Measurements from ENCODE around the gene MRPL10.
A peak's percentile ranks its signal among the peaks of the same experiment; 100 is the strongest.

Gene MRPL10

GRCh38 chr17:47840001-47840741 lies 8.8 kb upstream of the MRPL10 start:
- no peak for DNase-seq (ENCODE audit: low read depth in 2 of 2)

- no peak for DNase-seq (ENCODE audit: low read depth in 2 of 2)
Measured at GRCh38 chr17:47839071-47839470, 7.7 kb upstream of the MRPL10 start.

DNA sequence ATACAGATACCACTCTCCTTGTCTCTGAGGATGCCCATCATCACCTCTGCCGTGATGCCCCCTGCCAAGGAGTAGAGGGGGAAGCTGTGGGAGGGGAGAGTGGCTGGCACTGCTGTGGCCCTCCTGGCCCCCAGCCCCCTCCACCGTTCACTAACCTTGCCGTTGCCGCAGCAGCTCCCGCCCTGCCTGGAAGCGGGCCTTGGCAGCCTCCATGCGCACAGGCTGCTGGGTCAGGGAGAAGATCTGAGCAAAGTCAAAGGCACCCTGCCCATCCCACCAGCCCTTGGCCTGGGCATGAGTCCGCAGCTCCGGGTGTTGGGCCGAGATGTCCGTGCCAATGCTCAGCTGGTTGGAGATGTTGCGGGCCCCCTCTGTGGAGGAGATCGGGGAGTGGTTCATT lies 7.3 kb upstream of the MRPL10 start:
- no peak for DNase-seq (ENCODE audit: low read depth in 2 of 2)

DNA sequence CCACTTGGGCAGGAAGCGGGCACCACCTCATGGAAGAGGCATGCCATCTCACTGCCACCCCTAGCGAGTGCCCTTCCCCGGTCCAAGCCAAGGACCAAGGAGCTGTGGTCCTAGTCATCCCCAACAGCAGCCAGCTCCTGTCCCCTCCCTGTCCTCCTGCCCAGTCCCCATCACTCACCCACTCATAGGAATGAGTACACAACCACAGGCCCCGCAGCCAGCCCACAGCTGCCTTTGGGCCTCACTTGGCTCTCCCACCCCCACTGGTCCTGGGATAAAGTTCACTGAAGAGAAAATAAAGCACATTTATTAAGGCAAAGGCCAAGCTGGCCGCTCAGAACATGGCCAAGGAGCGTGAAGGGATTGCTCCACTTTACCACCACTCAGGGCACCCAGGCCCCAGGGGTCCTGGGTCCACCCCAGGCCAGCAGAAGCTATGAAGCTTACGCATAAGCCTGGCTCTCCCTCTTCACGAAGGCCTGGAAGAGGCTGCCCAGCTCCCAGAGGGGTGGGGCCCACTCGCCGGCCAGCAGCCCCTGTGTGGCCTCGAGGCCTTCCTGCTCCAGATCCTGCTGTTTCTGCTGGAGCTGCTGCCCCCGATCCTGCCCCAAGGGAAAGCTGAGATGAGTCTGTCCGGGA lies 6.2 kb upstream of the MRPL10 start:
- no peak for DNase-seq (ENCODE audit: low read depth in 2 of 2)

GRCh38 chr17:47836601-47837000 lies 5.3 kb upstream of the MRPL10 start:
- no peak for DNase-seq (ENCODE audit: low read depth in 2 of 2)

- no peak for DNase-seq (ENCODE audit: low read depth in 2 of 2)
Measured at GRCh38 chr17:47834756-47835155, 3.4 kb upstream of the MRPL10 start.

DNA sequence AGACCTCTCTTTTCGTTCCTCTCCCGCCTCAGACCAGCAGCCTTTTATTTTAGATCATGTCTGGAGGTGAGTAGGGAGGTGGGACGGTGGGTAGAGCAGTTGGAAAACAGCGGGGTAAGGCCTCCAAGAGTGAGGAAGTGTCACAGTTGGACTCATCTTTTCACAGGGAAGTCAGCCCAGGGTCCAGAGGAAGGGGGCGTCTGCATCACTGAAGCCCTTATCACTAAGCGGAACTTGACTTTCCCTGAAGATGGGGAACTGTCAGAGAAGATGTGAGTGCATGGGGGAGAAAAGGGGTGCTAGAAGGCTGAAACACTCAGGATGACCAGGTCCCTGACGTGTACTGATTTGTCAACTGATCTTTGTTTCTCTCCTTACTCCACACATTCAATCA lies 590 bp upstream of the MRPL10 start:
- DNase-seq (ENCODE audit: low read depth in 2 of 2), result no peak

- no peak for DNase-seq (ENCODE audit: low read depth in 2 of 2)
Measured at GRCh38 chr17:47830396-47831002, 842 bp downstream of the MRPL10 start.

GRCh38 chr17:47829870-47830269 lies 1.5 kb downstream of the MRPL10 start:
- DNase-seq (ENCODE audit: low read depth in 2 of 2), result no peak

DNA sequence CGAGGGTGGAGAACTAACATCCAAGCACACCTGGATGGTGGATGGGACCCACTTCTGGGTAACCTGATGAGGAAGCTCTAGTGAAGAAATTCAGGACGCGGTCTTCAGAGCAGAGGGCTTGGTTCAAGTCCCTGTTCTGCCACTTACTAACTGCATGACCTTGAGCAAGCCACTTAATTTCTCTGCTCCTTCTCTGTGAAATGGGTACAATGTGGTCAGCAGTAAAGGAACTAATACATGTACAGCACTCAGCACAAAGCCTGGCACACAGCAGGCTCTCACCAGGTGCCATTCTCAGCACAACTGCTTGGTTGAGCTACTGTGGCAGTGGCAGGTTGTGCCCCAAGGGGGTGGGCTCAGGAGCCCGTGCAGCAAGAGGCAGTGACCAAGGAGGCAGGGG lies 7.8 kb downstream of the MRPL10 start:
- no peak for DNase-seq (ENCODE audit: low read depth in 2 of 2)

GRCh38 chr17:47822785-47823184 lies 8.6 kb downstream of the MRPL10 start:
- DNase-seq (ENCODE audit: low read depth in 2 of 2), result no peak

DNA sequence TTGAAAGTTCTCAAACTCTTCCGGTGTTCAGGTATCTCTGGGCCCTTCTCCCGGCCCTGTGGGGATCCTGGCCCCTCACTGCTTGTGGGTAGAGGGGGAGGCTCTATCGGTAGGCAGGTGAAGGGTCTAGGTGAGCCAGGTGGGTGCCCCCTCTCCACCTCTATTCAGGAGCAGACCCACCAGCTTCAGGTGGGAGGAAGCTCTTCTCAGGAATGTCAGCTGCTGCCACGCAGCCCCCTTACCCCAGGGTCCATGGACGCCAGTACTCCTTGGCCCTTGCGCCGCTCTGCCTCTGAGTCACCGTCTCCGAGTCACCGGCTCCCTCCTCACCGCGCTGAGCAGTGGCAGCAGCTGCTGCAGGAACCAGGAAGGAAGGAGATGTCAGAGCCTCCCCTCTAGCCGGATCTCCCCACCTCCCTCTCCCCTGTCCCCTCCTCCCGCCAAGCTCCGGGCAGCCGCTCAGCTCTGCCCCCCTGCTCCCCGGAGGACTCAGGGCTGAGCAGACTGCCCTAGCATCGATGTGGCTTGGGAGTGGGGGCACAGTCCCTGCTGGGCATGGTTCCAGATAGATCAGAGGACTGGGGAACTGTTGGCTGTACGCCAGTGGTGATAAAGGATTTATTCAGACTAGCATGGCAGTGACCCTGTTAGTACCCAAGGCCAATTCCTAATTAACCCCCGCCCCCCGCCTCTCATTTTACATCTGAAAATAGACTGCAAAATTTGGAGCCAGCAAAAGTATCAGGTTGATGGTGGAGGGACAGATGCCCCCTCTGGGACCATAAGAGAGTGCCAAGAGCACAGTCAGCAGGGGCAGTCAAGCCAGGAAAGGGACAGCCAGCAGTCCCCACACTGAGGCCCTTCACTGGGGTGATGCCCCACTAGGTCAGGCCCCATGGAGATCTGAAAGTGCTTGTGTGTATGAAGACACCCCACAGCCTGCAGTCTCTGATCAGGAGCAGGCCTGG lies 9.6 kb downstream of the MRPL10 start, which contains the start of gene OSBPL7:
OSBPL7 (minus strand) TSS at position 371 of the 968 bp plus-strand sequence. CDS start 1,516 bp downstream, outside the sequence.
- peak; percentile 65 to 70 for DNase-seq (ENCODE audit: low read depth in 2 of 2)

GRCh38 chr17:47821031-47821423 lies 10.3 kb downstream of the MRPL10 start:
- DNase-seq (ENCODE audit: low read depth in 2 of 2), result no peak

DNA sequence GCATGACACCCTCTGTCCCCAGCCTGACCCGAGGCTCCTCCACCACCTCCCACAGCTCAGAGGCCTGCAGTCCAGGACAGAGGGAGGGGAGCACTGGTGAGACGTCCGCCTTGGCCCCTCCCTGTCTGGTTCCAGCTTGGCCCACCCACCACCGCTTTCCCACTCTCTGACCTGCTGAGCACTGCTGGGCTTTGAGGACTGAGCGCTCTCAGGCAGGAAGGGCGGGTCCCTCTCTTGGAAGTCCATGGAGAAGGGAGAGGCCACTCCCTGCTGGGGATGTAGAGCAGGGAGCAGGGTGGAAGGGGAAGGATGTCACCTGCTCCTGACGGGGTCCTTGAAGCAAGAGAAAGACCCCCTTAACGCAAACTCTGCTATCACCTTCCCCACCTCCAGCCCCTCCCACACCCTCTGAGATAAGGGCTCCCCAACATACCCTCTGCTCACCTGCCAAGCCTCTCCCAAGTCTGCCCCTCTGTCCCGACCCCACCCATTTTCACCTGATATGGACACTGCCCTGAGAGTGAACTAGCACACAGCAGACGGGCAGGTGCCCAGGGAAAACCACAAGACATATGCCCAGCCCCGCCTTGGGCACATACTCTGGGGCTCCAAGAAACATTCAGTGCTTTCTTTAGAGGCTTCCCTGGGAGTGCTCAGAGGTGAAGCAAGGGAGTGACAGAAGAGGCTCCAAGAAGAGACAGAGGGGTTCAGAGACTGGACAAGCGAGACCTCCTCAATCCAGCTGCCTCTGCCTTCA lies 11.1 kb downstream of the MRPL10 start:
- no peak for DNase-seq (ENCODE audit: low read depth in 2 of 2)

- no peak for DNase-seq (ENCODE audit: low read depth in 2 of 2)
Measured at GRCh38 chr17:47819475-47819874, 11.9 kb downstream of the MRPL10 start.

DNA sequence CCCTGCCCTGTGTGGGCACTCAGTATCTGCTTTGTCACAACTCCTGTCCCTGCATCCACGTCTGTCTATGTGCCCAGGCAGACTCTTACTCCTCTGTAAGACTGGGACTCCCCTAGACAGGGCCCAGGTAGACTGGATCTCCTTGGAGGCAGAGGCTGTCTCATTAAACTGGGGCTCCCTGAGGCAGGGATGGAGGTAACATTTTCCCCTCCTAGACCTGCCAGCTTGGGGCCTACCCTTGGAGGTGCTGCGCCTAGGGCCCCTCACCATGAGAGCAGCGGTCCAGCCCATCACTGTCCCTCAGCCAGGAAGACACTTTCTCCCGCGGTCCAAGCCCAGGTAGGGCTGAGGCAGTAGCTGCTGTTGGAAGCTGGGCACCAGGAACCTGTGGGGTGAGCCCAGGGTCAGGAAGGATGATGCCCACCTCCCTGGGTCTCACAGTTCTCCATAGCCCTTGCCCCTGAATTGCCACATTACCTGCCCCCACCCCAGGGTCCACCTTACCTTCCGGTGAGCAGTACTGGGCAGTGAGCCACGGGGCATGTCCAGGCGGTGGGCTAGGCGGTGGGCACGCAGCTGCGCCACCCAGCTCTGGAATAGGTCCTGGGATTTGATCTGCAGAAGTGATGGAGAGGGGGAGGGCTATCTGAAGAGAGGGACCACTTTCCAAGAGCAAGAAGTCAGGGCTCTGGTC lies 13.2 kb downstream of the MRPL10 start:
- DNase-seq (ENCODE audit: low read depth in 2 of 2), result no peak

- no peak for DNase-seq (ENCODE audit: low read depth in 2 of 2)
Measured at GRCh38 chr17:47816947-47817346, 14.4 kb downstream of the MRPL10 start.

- DNase-seq (ENCODE audit: low read depth in 2 of 2), result no peak
Measured at GRCh38 chr17:47816111-47816735, 15.1 kb downstream of the MRPL10 start.

DNA sequence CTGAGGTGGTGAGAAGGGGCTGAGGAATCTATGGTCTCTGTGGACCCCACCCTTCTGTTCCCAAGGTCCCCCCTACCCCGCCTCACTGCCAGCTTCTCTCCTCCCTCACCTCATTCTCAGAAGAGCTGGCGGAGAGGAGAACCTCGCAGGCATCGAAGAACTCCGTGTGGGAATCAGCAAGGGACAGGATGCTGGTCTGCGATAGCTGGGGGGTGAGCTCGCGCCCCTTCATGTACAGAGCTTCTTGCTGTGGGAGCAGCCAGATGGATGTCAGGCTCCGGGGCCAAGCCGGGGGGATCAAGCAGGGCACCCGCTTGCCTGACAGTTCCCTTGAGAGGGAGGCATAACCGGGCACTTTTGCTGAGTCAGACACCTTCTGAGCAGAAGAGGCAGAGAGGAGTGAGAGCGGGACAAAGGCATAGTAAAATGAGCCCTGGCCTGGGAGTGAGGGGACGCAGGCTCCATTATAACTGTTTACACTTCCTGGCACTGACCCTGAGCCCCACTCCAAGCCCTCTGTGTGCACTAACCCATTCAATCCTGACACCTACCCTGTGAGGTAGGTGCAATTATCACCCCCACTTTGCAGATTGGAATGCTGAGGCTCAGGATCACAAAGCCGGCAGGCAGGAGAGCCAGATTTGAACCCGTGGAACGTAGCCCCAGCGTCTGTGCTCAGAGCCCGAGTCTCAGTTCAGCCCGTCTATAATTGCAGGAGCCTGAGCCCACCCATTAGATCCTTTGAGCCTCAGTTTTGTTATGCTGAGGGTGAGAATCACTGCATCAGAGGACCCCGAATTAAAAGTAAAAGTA lies 16.0 kb downstream of the MRPL10 start:
- DNase-seq (ENCODE audit: low read depth in 2 of 2), result no peak

All from stimulated activated CD8-positive, alpha-beta memory T cell treated with anti-CD3 and anti-CD28 coated beads, Interleukin-2, amount 100 ng/mL, for 48 hours (primary cell).